ENCODE data around the gene BCAP29. TPM values are rescaled to one million over a fixed set of nuclear protein-coding genes. Genes with fewer than 3 reads are reported as not detected.

BCAP29 gene
- total RNA-seq, 4 donors from 2014 or later = 95.8 to 154 (median 121) TPM

GRCh38 chr7:107605218-107605815 is 25.3 kb downstream of the BCAP29 start:
- ATAC-seq (ENCODE audit: low FRiP score) = no peak
- DNase-seq (ENCODE audit: low spot score) = no peak
- no peak for TF ChIP-seq CTCF (IDR thresholded peaks at IDR 0.05)

GRCh38 chr7:107606303-107606702 is 26.3 kb downstream of the BCAP29 start:
- no peak for ATAC-seq (ENCODE audit: low FRiP score)
- DNase-seq (ENCODE audit: low spot score) = no peak
- TF ChIP-seq CTCF (IDR thresholded peaks at IDR 0.05) = no peak

- no peak for ATAC-seq (ENCODE audit: low FRiP score)
Observed at GRCh38 chr7:107609811-107610261, 29.8 kb downstream of the BCAP29 start.

GRCh38 chr7:107610323-107610722 is 30.3 kb downstream of the BCAP29 start:
- no peak for TF ChIP-seq CTCF (IDR thresholded peaks at IDR 0.05)
- DNase-seq (ENCODE audit: low spot score) = no peak
- no peak for ATAC-seq (ENCODE audit: low FRiP score)

More at GRCh38 chr7:107609811-107610261, 29.8 kb downstream of the BCAP29 start:
- TF ChIP-seq CTCF (IDR thresholded peaks at IDR 0.05) = no peak
- DNase-seq (ENCODE audit: low spot score) = no peak

- no peak for ATAC-seq (ENCODE audit: low FRiP score)
- no peak for DNase-seq (ENCODE audit: low spot score)
- TF ChIP-seq CTCF (IDR thresholded peaks at IDR 0.05) = no peak
Observed at GRCh38 chr7:107613439-107613838, 33.4 kb downstream of the BCAP29 start.

GRCh38 chr7:107613948-107614347 is 33.9 kb downstream of the BCAP29 start:
- DNase-seq (ENCODE audit: low spot score) = no peak
- TF ChIP-seq CTCF (IDR thresholded peaks at IDR 0.05) = no peak
- ATAC-seq (ENCODE audit: low FRiP score) = no peak

- ATAC-seq (ENCODE audit: low FRiP score) (no peak), DNase-seq (ENCODE audit: low spot score) (no peak)
- no peak for TF ChIP-seq CTCF (IDR thresholded peaks at IDR 0.05)
Observed at GRCh38 chr7:107614425-107614824, 34.4 kb downstream of the BCAP29 start.

Data from omental fat pad (tissue), 4 donors.